Sigmoid colon (tissue), 7 donors: ENCODE data around the gene PRDM16. TPM values are rescaled to one million over a fixed set of nuclear protein-coding genes. Genes with fewer than 3 reads are reported as not detected.

Experiments used
- DNase-seq: peaks from one replicate; pipeline ENCODE4 v3.0.0-alpha.2; 2019
- H3K27ac ChIP-seq, 4 donors: fragments of 200-600 bp; sonication (generic); one replicate each; pipeline ENCODE4 v1.5.1; 2016 to 2019; ENCODE audit warnings: mild to moderate bottlenecking in 1 of 4
- H3K27me3 ChIP-seq, 3 donors: fragments of 200-600 bp; sonication (generic); one replicate each; pipeline ENCODE4 v1.5.1; 2019; ENCODE audit warnings: mild to moderate bottlenecking in 1 of 3
- H3K36me3 ChIP-seq, 4 donors: fragments of 200-600 bp; sonication (generic); one replicate each; pipeline ENCODE4 v1.5.1; 2016 to 2019
- H3K4me1 ChIP-seq, 4 donors: fragments of 200-600 bp; sonication (generic); one replicate each; pipeline ENCODE4 v1.5.1; 2017 to 2019
- H3K4me3 ChIP-seq, 4 donors: fragments of 200-600 bp; sonication (generic); one replicate each; pipeline ENCODE4 v1.5.1; 2017 to 2019; ENCODE audit warnings: mild to moderate bottlenecking in 2 of 4, moderate library complexity in 1 of 4
- H3K9me3 ChIP-seq, 4 donors: fragments of 200-600 bp in 3 of 4; sonication (generic) in 3 of 4; one replicate each; pipeline versions ENCODE4 v1.5.1 to v1.6.1; 2013 to 2019
- CTCF ChIP-seq, 4 experiments: fragments of 450-650 bp in 3 of 4; fragments of 200-600 bp in 1 of 4; IDR thresholded peaks; one replicate each; pipeline ENCODE4 v1.5.1; 2016 to 2019; ENCODE audit warnings: antibody characterized with exemption in 4 of 4, mild to moderate bottlenecking in 3 of 4, moderate library complexity in 2 of 4
- EP300 ChIP-seq, 4 donors: sonication (generic); formaldehyde crosslinking; IDR thresholded peaks; one replicate each; pipeline ENCODE4 v1.6.1; 2017; ENCODE audit warnings: antibody characterized with exemption in 4 of 4
- POLR2A ChIP-seq, 2 donors: fragments of 450-650 bp; IDR thresholded peaks; one replicate each; pipeline ENCODE4 v1.6.1; 2016; ENCODE audit warnings: antibody characterized with exemption in 2 of 2, mild to moderate bottlenecking in 2 of 2, moderate library complexity in 2 of 2
- POLR2AphosphoS5 ChIP-seq, 4 donors: sonication (generic); formaldehyde crosslinking; IDR thresholded peaks; one replicate each; pipeline ENCODE4 v1.6.1; 2017; ENCODE audit warnings: antibody characterized with exemption in 4 of 4
- WGBS, 2 donors: extraction: QIAGEN DNeasy Blood & Tissue Kit; methylation state at CpG; one replicate each; pipeline ENCODE4 v1.1.7; 2013; 5-methylcytosine and 5-hydroxymethylcytosine counted together
- intact Hi-C: fragments of 100-400 bp; cut with DNase I; formaldehyde crosslinking; loops from one replicate; pipeline ENCODE4 v1.15.1; 2023
- polyA plus RNA-seq, 3 donors: library from polyadenylated mRNA; stranded (reverse); fragments of 200-250 nt; gene quantifications; one replicate each; pipeline ENCODE4 v1.2.3, GENCODE V29; 2013
- total RNA-seq, 4 donors: library from RNA; depleted of rRNA; stranded (reverse); fragments of >200 nt; gene quantifications; one replicate each; pipeline ENCODE4 v1.1.0, GENCODE V29; 2016
- donor health status: healthy with polysubstance abuse.
- donor health status: Bipolar disorder and iron deficiency.
- donor health status: healthy.

Gene PRDM16
- total and polyA plus RNA-seq, 7 donors = under 0.01 to 1.7 (median 0.49) TPM

- WGBS, 2 donors = 71 to 82% methylated on average over 11 of the region's 11 CpGs
- H3K4me1 ChIP-seq = no peaks in the 10 kb centered on the region
- TF ChIP-seq POLR2AphosphoS5 (IDR thresholded peaks at IDR 0.05) = no peak
- TF ChIP-seq EP300 (IDR thresholded peaks at IDR 0.05) = no peak
- TF ChIP-seq POLR2A (IDR thresholded peaks at IDR 0.05) = no peak
- no peak for TF ChIP-seq CTCF (IDR thresholded peaks at IDR 0.05)
- intact Hi-C loops = no loop called here
- DNase-seq = peak; percentile 22
- H3K9me3 ChIP-seq = no peaks in the 10 kb centered on the region
- no peak overlapping the region for H3K4me3 ChIP-seq
- peaks cover 0 to 61% (median 34%) of the 10 kb centered on the region in 3 donors for H3K27me3 ChIP-seq
- no peaks in the 10 kb centered on the region for H3K36me3 ChIP-seq
- no peak overlapping the region for H3K27ac ChIP-seq
Observed at GRCh38 chr1:3038113-3038551, 30.9 kb upstream of the PRDM16 start.

DNA sequence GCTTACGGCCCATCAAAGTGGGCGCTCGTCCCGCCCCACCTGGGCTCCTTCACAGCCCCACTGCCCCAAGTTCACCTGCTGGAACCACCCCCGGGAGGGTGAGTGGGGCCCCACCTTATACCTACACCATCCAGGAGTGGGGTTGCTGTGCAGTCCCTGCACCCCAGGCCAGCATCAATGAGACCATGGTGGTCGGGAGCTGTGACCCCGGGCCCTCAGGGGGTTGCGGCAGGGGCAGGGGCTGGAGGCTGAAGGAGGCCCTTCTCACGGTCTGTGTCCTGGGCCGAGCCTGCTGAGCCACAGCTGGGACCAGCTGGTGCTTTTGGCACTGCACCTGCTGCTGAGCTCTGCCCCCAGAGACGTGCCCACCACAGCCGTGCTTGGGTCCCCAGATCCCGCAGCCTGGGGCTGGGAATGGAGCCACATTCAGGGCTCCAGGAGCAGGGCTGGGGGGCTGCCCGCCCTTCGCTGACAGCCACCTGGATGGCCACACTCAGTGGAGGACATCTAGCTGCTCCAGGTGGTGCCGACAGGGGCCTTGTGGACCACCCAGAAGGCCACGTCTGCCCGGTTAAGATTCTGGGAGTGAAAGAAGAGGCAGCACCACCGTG lies 30.3 kb upstream of the PRDM16 start:
- WGBS, 2 donors = 78 to 79% methylated on average over 19 of the region's 19 CpGs
- Histone ChIP-seq H3K27ac (no peak overlapping the region), H3K4me1 (no peaks in the 10 kb centered on the region), H3K4me3 (no peak overlapping the region), H3K9me3 (no peaks in the 10 kb centered on the region), H3K36me3 (no peaks in the 10 kb centered on the region), H3K27me3 (peaks cover 0 to 65% (median 39%) of the 10 kb centered on the region in 3 donors)
- intact Hi-C loops = no loop called here
- peak; percentile 58 for DNase-seq
- TF ChIP-seq EP300 (IDR thresholded peaks at IDR 0.05) = no peak
- no peak for TF ChIP-seq POLR2A (IDR thresholded peaks at IDR 0.05)
- no peak for TF ChIP-seq POLR2AphosphoS5 (IDR thresholded peaks at IDR 0.05)
- no peak for TF ChIP-seq CTCF (IDR thresholded peaks at IDR 0.05)

GRCh38 chr1:3040004-3040403 lies 29.0 kb upstream of the PRDM16 start:
- Histone ChIP-seq H3K4me1 (no peaks in the 10 kb centered on the region), H3K4me3 (no peak overlapping the region), H3K27me3 (peaks cover 0 to 69% (median 44%) of the 10 kb centered on the region in 3 donors), H3K9me3 (no peaks in the 10 kb centered on the region), H3K27ac (no peak overlapping the region), H3K36me3 (no peaks in the 10 kb centered on the region)
- WGBS, 2 donors = 81 to 87% methylated on average over 7 of the region's 7 CpGs
- intact Hi-C loops = no loop called here
- DNase-seq = no peak
- TF ChIP-seq EP300 (IDR thresholded peaks at IDR 0.05) = no peak

- Histone ChIP-seq H3K36me3 (no peaks in the 10 kb centered on the region), H3K27me3 (peaks cover 0 to 58% (median 30%) of the 10 kb centered on the region in 3 donors), H3K27ac (no peak overlapping the region), H3K4me1 (no peaks in the 10 kb centered on the region), H3K9me3 (no peaks in the 10 kb centered on the region), H3K4me3 (no peak overlapping the region)
- TF ChIP-seq POLR2A (IDR thresholded peaks at IDR 0.05) (no peak), CTCF (IDR thresholded peaks at IDR 0.05) (no peak), EP300 (IDR thresholded peaks at IDR 0.05) (no peak), POLR2AphosphoS5 (IDR thresholded peaks at IDR 0.05) (no peak)
- intact Hi-C loops = no loop called here
- whole genome bisulfite sequencing, 2 donors = 79 to 88% methylated on average over 9 of the region's 9 CpGs
- no peak for DNase-seq
Observed at GRCh38 chr1:3042481-3042880, 26.5 kb upstream of the PRDM16 start.

- intact Hi-C loops = no loop called here
- no peaks in the 10 kb centered on the region for H3K36me3 ChIP-seq
- no peak overlapping the region for H3K4me3 ChIP-seq
- TF ChIP-seq POLR2AphosphoS5 (IDR thresholded peaks at IDR 0.05) (no peak), POLR2A (IDR thresholded peaks at IDR 0.05) (no peak), EP300 (IDR thresholded peaks at IDR 0.05) (no peak), CTCF (IDR thresholded peaks at IDR 0.05) (no peak)
- H3K9me3 ChIP-seq = no peaks in the 10 kb centered on the region
- 75 to 82% methylated on average over 7 of the region's 7 CpGs for WGBS, 2 donors
- H3K27me3 ChIP-seq = peaks cover 4 to 43% (median 20%) of the 10 kb centered on the region in 3 donors
- peak; percentile 58 for DNase-seq
- no peaks in the 10 kb centered on the region for H3K4me1 ChIP-seq
- H3K27ac ChIP-seq = no peak overlapping the region
Observed at GRCh38 chr1:3049164-3049563, 19.8 kb upstream of the PRDM16 start.
